ENCODE measurements around the gene PIEZO1. TPM values are rescaled to one million over a fixed set of nuclear protein-coding genes. Genes with fewer than 3 reads are reported as not detected.

PIEZO1 gene
- total and polyA plus RNA-seq, 9 of the 15 experiments (the other 6 are each of a cell fraction or from before 2014, with no cell fraction given) = 3.6 to 432 (median 131) TPM

GRCh38 chr16:88773812-88774291 lies 11.2 kb downstream of the PIEZO1 start (continued):
- no peak for TF ChIP-seq RERE (CRISPR knock-in tag; IDR thresholded peaks at IDR 0.05; ENCODE audit: borderline replicate concordance)
- TF ChIP-seq ARHGAP35 (IDR thresholded peaks at IDR 0.05; ENCODE audit: partially characterized antibody) = no peak
- no peak for TF ChIP-seq ZNF280B (CRISPR knock-in tag; IDR thresholded peaks at IDR 0.05)
- 0 out of 2 replicates have a peak, but pooled peaks have one; percentile 31 for TF ChIP-seq ZNF324 (CRISPR knock-in tag; IDR thresholded peaks at IDR 0.05)
- TF ChIP-seq ZNF239 (CRISPR knock-in tag; IDR thresholded peaks at IDR 0.05) = peak; percentile 49
- TF ChIP-seq RBFOX2 (IDR thresholded peaks at IDR 0.05; ENCODE audit: low read depth, low read length) = peak; percentile 62
- peak; percentile 87; the same call in 1 of the 2 replicates for TF ChIP-seq ERF (CRISPR knock-in tag; IDR thresholded peaks at IDR 0.05)
- TF ChIP-seq E2F8 (IDR thresholded peaks at IDR 0.05; ENCODE audit: low read depth, partially characterized antibody) = peak; percentile 57
- no peak for TF ChIP-seq MTF1 (CRISPR knock-in tag; IDR thresholded peaks at IDR 0.05; ENCODE audit: borderline replicate concordance)
- TF ChIP-seq, protein P1, sequence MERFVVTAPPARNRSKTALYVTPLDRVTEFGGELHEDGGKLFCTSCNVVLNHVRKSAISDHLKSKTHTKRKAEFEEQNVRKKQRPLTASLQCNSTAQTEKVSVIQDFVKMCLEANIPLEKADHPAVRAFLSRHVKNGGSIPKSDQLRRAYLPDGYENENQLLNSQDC (CRISPR knock-in tag; IDR thresholded peaks at IDR 0.05) = 0 out of 2 replicates have a peak, but pooled peaks have one; percentile 18
- TF ChIP-seq TOE1 (IDR thresholded peaks at IDR 0.05; ENCODE audit: borderline replicate concordance) = peak; percentile 70; the same call in 1 of the 2 replicates
- TF ChIP-seq TOE1 (CRISPR knock-in tag; IDR thresholded peaks at IDR 0.05; ENCODE audit: borderline replicate concordance, low read depth) = no peak
- TF ChIP-seq, protein P2, sequence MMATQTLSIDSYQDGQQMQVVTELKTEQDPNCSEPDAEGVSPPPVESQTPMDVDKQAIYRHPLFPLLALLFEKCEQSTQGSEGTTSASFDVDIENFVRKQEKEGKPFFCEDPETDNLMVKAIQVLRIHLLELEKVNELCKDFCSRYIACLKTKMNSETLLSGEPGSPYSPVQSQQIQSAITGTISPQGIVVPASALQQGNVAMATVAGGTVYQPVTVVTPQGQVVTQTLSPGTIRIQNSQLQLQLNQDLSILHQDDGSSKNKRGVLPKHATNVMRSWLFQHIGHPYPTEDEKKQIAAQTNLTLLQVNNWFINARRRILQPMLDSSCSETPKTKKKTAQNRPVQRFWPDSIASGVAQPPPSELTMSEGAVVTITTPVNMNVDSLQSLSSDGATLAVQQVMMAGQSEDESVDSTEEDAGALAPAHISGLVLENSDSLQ (IDR thresholded peaks at IDR 0.05) = no peak; the same call in 1 of the 2 replicates
- TF ChIP-seq TBP (optimal IDR thresholded peaks at IDR 0.05; ENCODE audit: low read depth, low read length) = no peak
- TF ChIP-seq SUPT5H (IDR thresholded peaks at IDR 0.05) = peak; percentile 55; the same call in 1 of the 2 replicates
- TF ChIP-seq KDM1A (IDR thresholded peaks at IDR 0.05) = no peak
- TF ChIP-seq NR2C1 (IDR thresholded peaks at IDR 0.05) = no peak
- peak; percentile 74 for TF ChIP-seq NR2C1 (tag; IDR thresholded peaks at IDR 0.05)
